HepG2 (cell line): ENCODE data around the gene BCL2L13. TPM values are rescaled to one million over a fixed set of nuclear protein-coding genes. Genes with fewer than 3 reads are reported as not detected.

Experiments
- ATAC-seq: fragments of 200-7000 bp; cut with Tn5 transposase; 3 replicates; pipeline ENCODE4 v1.9.1; 2020; ENCODE audit warnings: mild to moderate bottlenecking, moderate library complexity
- BruUV-seq: library from RNA; stranded (reverse); fragments of 400-500 nt; replicated peaks from 2 replicates; lab custom pipeline; 2021; lab: Mats Ljungman, UMichigan
- CTCF ChIA-PET: fragments of 300-600 bp; formaldehyde crosslinking; extraction: SDS; loops from one replicate; lab custom pipeline; 2021; ENCODE audit warnings: low total read pairs, inconsistent platforms, low intra/inter-chr PET ratio; lab: Yijun Ruan, JAX
- POLR2A ChIA-PET: fragments of 350-600 bp; sonication (Branson Sonifier 250); formaldehyde crosslinking; loops from one replicate; lab custom pipeline; 2020; ENCODE audit warnings: antibody characterized with exemption, inconsistent platforms; lab: Yijun Ruan, JAX
- DNase-seq: peaks from one replicate; pipeline ENCODE4 v3.0.0-alpha.2; 2015; ENCODE audit warnings: low spot score
- FAIRE-seq: peaks from 3 replicates; lab custom pipeline; 2011; peaks lifted over from hg19 to GRCh38; lab: Jason Lieb, UNC
- H2AFZ ChIP-seq: one replicate; pipeline ENCODE4 v1.6.1; 2011; ENCODE audit warnings: low read length, inconsistent platforms
- H3K27ac ChIP-seq: fragments of 300-600 bp; 3 replicates; pipeline ENCODE4 v1.8.0; 2011; ENCODE audit warnings: mixed run types, mild to moderate bottlenecking, mixed read lengths, low read length, inconsistent platforms; ENCODE audit not compliant: insufficient read depth; ENCODE audit errors: extremely low read length
- H3K27me3 ChIP-seq, 2 experiments: fragments of 200-600 bp in 1 of 2; 2 replicates in 1 of 2; 3 replicates in 1 of 2; pipeline versions ENCODE4 v1.6.0 to v1.8.0; 2011; ENCODE audit warnings: low read length in 2 of 2, mild to moderate bottlenecking in 2 of 2, moderate library complexity in 2 of 2, inconsistent platforms in 1 of 2; ENCODE audit not compliant: insufficient read depth in 2 of 2, control insufficient read depth in 1 of 2
- H3K36me3 ChIP-seq, 2 experiments: fragments of 200-600 bp in 1 of 2; replicated peaks in 1 of 2; 2 replicates in 1 of 2; 3 replicates in 1 of 2; pipeline versions ENCODE4 v1.5.1 to v1.8.0; 2011; ENCODE audit warnings: low read length in 2 of 2, inconsistent platforms in 1 of 2; ENCODE audit not compliant: insufficient read depth in 2 of 2, control insufficient read depth in 1 of 2
- H3K4me1 ChIP-seq: 2 replicates; pipeline ENCODE4 v1.5.1; 2012; ENCODE audit warnings: low read length, inconsistent platforms; ENCODE audit not compliant: insufficient read depth
- H3K4me2 ChIP-seq: 2 replicates; pipeline ENCODE4 v1.6.0; 2011; ENCODE audit warnings: low read depth, low read length, inconsistent platforms
- H3K4me3 ChIP-seq, 3 experiments: fragments of 200-600 bp in 1 of 3; sonication (generic), shearing (Covaris generic) in 1 of 3; replicated peaks in 1 of 3; 2 replicates each; pipeline ENCODE4 v1.5.1; 2011 to 2016; ENCODE audit warnings: low read length in 3 of 3, inconsistent platforms in 2 of 3, low read depth in 2 of 3, mild to moderate bottlenecking in 2 of 3, control low read depth in 1 of 3, mixed read lengths in 1 of 3; ENCODE audit not compliant: insufficient read depth in 1 of 3
- H3K79me2 ChIP-seq: one replicate; pipeline ENCODE4 v1.6.1; 2011; ENCODE audit warnings: low read length, inconsistent platforms; ENCODE audit not compliant: insufficient read depth
- H3K9ac ChIP-seq: 2 replicates; pipeline ENCODE4 v1.6.0; 2011; ENCODE audit warnings: mild to moderate bottlenecking, low read depth, low read length, inconsistent platforms; ENCODE audit not compliant: insufficient read depth
- H3K9me3 ChIP-seq: 2 replicates; pipeline ENCODE4 v1.5.1; 2012; ENCODE audit warnings: mild to moderate bottlenecking, low read length
- H4K20me1 ChIP-seq: 2 replicates; pipeline ENCODE4 v1.6.0; 2011; ENCODE audit warnings: inconsistent platforms, mild to moderate bottlenecking, low read length, moderate library complexity; ENCODE audit not compliant: insufficient read depth
- CBX1 ChIP-seq: IDR thresholded peaks from one replicate; pipeline ENCODE4 v1.6.1; 2016; ENCODE audit warnings: antibody characterized with exemption, low read depth
- CEBPB ChIP-seq: IDR thresholded peaks from 2 replicates; pipeline ENCODE4 v1.6.1; 2011; ENCODE audit warnings: low read depth, low read length, improper control_type of control experiment, borderline replicate concordance
- E2F1 ChIP-seq: sonication (generic); formaldehyde crosslinking; IDR thresholded peaks from 2 replicates; pipeline ENCODE4 v1.5.0; 2020; ENCODE audit warnings: missing genetic modification reagents
- FOSL2 ChIP-seq: sonication (generic); formaldehyde crosslinking; IDR thresholded peaks from 2 replicates; pipeline ENCODE4 v1.4.0; 2020; ENCODE audit warnings: missing genetic modification reagents
- MAZ ChIP-seq, 2 experiments: sonication (generic) in 1 of 2; formaldehyde crosslinking in 1 of 2; IDR thresholded peaks; 2 replicates each; pipeline versions ENCODE4 v1.5.0 to v1.6.1; 2012 to 2020; ENCODE audit warnings: low read depth in 2 of 2, mild to moderate bottlenecking in 2 of 2, borderline replicate concordance in 1 of 2, improper control_type of control experiment in 1 of 2, low read length in 1 of 2, missing genetic modification reagents in 1 of 2, moderate library complexity in 1 of 2
- NFE2 ChIP-seq: sonication (generic); formaldehyde crosslinking; IDR thresholded peaks from 2 replicates; pipeline ENCODE4 v1.4.0; 2020; ENCODE audit warnings: missing genetic modification reagents
- PRMT3 ChIP-seq: sonication (generic); formaldehyde crosslinking; IDR thresholded peaks from 2 replicates; pipeline ENCODE4 v1.8.1; 2022; ENCODE audit warnings: low read depth, mild to moderate bottlenecking, moderate library complexity, missing genetic modification reagents, borderline replicate concordance
- ZNF768 ChIP-seq: sonication (generic); formaldehyde crosslinking; IDR thresholded peaks from 2 replicates; pipeline ENCODE4 v1.4.0; 2020; ENCODE audit warnings: missing genetic modification reagents
- ZNF770 ChIP-seq: sonication (generic); formaldehyde crosslinking; IDR thresholded peaks from 2 replicates; pipeline ENCODE4 v1.5.0; 2020; ENCODE audit warnings: mild to moderate bottlenecking, missing genetic modification reagents
- WGBS: methylation state at CpG from one replicate; pipeline ENCODE4 v1.1.6; 2017; ENCODE audit warnings: low lambda C conversion rate; 5-methylcytosine and 5-hydroxymethylcytosine counted together
- in situ Hi-C: cut with HindIII; loops from 2 replicates; pipeline ENCODE4 v1.10.0; 2017; ENCODE audit warnings: low pct_unique_long_range_greater_than_20kb; ENCODE audit not compliant: extremely low pct_ligation_motif_present
- intact Hi-C: fragments of 100-400 bp; cut with micrococcal nuclease; formaldehyde crosslinking; loops from one replicate; pipeline ENCODE4 v1.10.0; 2022; ENCODE audit not compliant: unreplicated experiment
- polyA plus RNA-seq, 8 experiments: library from polyadenylated mRNA; depleted of rRNA in 3 of 8; stranded (reverse) in 7 of 8; unstranded in 1 of 8; fragments of >200 nt; fragmentation: Illumina TruSeq in 4 of 8; extraction: Trizol in 4 of 8; gene quantifications; 2 replicates each; pipeline versions ENCODE4 v1.2.1 to v1.2.3, GENCODE V29; 2011 to 2016; ENCODE audit warnings: low read depth in 4 of 8, missing spikeins in 1 of 8, mixed read lengths in 1 of 8; ENCODE audit not compliant: insufficient read depth in 1 of 8
- total RNA-seq, 5 experiments: library from RNA; depleted of rRNA; stranded (reverse); fragments of >200 nt; fragmentation: Illumina TruSeq; extraction: Trizol; gene quantifications; 2 replicates each; pipeline ENCODE4 v1.2.3, GENCODE V29; 2016; ENCODE audit warnings: low read depth in 1 of 5
- TF ChIP-seq, protein P1 (sequence below): IDR thresholded peaks from 2 replicates; pipeline ENCODE4 v1.6.1; 2016; ENCODE audit warnings: missing genetic modification reagents, missing compliant biosample characterization
- TF ChIP-seq, protein P2 (sequence below): sonication (generic); formaldehyde crosslinking; IDR thresholded peaks from 2 replicates; pipeline ENCODE4 v1.4.0; 2020; ENCODE audit warnings: missing genetic modification reagents
- TF ChIP-seq, protein P3 (sequence below): sonication (generic); formaldehyde crosslinking; IDR thresholded peaks from 2 replicates; pipeline ENCODE4 v1.4.0; 2020; ENCODE audit warnings: missing genetic modification reagents
- TF ChIP-seq, protein P4 (sequence below): sonication (generic); formaldehyde crosslinking; IDR thresholded peaks from 2 replicates; pipeline ENCODE4 v1.4.0; 2020; ENCODE audit warnings: missing genetic modification reagents

The BCL2L13 gene
- total and polyA plus RNA-seq, 2 of the 13 experiments (the other 11 are each of a cell fraction or from before 2014, with no cell fraction given) = 13.5 to 14.6 TPM

GRCh38 chr22:17705951-17706900 is 67.7 kb downstream of the BCL2L13 start:
- Histone ChIP-seq H3K79me2 (no peaks in the 10 kb centered on the region), H3K4me1 (0 out of 2 replicates have a peak, but pooled peaks cover 7% of the 10 kb centered on the region), H3K36me3 (peaks cover 0 to 6% of the 10 kb centered on the region in 2 experiments; a peak in 1 of 5 replicates), H3K27ac (no peak overlapping the region), H3K9ac (no peak overlapping the region), H4K20me1 (no peaks in the 10 kb centered on the region), H3K4me3 (no peak overlapping the region), H3K27me3 (no peaks in the 10 kb centered on the region), H2AFZ (no peak overlapping the region), H3K9me3 (no peaks in the 10 kb centered on the region), H3K4me2 (no peak overlapping the region)
- 80% methylated on average over 9 of the region's 9 CpGs for WGBS
- FAIRE-seq (no peak), DNase-seq (peak; percentile 36), ATAC-seq (peak; percentile 59)
- ChIA-PET CTCF (no interaction called here), POLR2A (no interaction called here)
- BruUV-seq = no TSS peak
- intact Hi-C loops (no loop called here), in situ Hi-C loops (no loop called here)
- TF ChIP-seq, protein P1, sequence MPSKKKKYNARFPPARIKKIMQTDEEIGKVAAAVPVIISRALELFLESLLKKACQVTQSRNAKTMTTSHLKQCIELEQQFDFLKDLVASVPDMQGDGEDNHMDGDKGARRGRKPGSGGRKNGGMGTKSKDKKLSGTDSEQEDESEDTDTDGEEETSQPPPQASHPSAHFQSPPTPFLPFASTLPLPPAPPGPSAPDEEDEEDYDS (CRISPR knock-in tag) = no peak
- no peak for TF ChIP-seq E2F1 (CRISPR knock-in tag)
- TF ChIP-seq, protein P2, sequence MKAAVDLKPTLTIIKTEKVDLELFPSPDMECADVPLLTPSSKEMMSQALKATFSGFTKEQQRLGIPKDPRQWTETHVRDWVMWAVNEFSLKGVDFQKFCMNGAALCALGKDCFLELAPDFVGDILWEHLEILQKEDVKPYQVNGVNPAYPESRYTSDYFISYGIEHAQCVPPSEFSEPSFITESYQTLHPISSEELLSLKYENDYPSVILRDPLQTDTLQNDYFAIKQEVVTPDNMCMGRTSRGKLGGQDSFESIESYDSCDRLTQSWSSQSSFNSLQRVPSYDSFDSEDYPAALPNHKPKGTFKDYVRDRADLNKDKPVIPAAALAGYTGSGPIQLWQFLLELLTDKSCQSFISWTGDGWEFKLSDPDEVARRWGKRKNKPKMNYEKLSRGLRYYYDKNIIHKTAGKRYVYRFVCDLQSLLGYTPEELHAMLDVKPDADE (CRISPR knock-in tag) = no peak
- TF ChIP-seq MAZ (IDR thresholded peaks at IDR 0.05; ENCODE audit: borderline replicate concordance, low read depth, low read length) = no peak
- no peak for TF ChIP-seq MAZ (CRISPR knock-in tag; IDR thresholded peaks at IDR 0.05; ENCODE audit: low read depth)
- TF ChIP-seq CEBPB = no peak
- TF ChIP-seq ZNF770 (CRISPR knock-in tag) = peak; percentile 77
- peak; percentile 67; the same call in 1 of the 2 replicates for TF ChIP-seq NFE2
- TF ChIP-seq CBX1 = no peak
- TF ChIP-seq, protein P3, sequence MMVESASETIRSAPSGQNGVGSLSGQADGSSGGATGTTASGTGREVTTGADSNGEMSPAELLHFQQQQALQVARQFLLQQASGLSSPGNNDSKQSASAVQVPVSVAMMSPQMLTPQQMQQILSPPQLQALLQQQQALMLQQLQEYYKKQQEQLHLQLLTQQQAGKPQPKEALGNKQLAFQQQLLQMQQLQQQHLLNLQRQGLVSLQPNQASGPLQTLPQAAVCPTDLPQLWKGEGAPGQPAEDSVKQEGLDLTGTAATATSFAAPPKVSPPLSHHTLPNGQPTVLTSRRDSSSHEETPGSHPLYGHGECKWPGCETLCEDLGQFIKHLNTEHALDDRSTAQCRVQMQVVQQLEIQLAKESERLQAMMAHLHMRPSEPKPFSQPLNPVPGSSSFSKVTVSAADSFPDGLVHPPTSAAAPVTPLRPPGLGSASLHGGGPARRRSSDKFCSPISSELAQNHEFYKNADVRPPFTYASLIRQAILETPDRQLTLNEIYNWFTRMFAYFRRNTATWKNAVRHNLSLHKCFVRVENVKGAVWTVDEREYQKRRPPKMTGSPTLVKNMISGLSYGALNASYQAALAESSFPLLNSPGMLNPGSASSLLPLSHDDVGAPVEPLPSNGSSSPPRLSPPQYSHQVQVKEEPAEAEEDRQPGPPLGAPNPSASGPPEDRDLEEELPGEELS (CRISPR knock-in tag) = no peak
- TF ChIP-seq PRMT3 (CRISPR knock-in tag) = no peak
- TF ChIP-seq, protein P4, sequence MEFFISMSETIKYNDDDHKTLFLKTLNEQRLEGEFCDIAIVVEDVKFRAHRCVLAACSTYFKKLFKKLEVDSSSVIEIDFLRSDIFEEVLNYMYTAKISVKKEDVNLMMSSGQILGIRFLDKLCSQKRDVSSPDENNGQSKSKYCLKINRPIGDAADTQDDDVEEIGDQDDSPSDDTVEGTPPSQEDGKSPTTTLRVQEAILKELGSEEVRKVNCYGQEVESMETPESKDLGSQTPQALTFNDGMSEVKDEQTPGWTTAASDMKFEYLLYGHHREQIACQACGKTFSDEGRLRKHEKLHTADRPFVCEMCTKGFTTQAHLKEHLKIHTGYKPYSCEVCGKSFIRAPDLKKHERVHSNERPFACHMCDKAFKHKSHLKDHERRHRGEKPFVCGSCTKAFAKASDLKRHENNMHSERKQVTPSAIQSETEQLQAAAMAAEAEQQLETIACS (CRISPR knock-in tag) = no peak
- TF ChIP-seq FOSL2 = peak; percentile 55
- TF ChIP-seq ZNF768 (CRISPR knock-in tag) = 0 out of 2 replicates have a peak, but pooled peaks have one; percentile 21
